ENCODE results near the gene ATP6V1G2. TPM values are rescaled to one million over a fixed set of nuclear protein-coding genes. Genes with fewer than 3 reads are reported as not detected.

Gene ATP6V1G2
- polyA plus RNA-seq, 1 donor = 9.1 TPM

DNA sequence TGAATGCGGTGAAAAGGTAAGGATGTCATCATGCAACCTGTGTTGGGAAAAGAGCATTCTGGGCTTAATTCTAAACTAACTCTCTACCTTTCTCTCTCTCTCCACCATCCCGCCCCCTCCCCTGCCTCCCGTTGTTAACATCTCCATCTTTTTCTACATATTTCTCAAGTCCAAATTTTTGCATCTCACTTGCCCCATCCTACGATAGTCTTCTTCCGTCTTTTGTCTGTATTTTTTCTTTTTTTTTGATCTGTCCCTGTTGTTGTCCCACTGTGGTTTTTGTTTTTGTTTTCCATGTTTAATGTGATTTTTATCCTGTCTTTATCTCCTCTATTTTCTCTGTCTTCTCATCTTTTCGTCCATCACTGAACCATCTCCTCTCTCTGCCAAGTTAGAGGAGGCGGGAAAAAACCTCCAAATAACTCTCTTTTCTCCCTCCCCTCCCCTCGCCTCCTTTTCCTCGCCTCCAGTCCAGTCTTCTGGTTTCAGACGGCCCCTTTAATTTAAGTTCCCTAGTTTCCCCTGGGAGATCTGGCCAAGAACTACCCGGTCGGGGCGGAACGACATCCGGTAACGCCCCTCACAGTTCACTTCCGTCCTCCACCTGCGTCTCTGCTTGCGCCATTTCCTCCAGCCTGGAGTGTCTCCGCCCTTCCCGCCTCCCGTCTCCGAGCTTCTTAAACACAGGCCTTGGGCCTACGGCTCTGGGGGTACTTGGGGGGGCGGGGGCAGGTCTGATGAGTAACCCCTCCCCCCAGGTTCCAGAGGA, 734 bp upstream of the ATP6V1G2 start, which contains the start of gene NFKBIL1:
Gene NFKBIL1, plus strand, starts transcription at position 651 of the 769 bp plus-strand sequence. Its CDS starts 87 bp downstream, at position 738.
- Histone ChIP-seq H3K27me3 (ENCODE audit: control insufficient read depth, insufficient read depth, low read length) (no peaks in the 10 kb centered on the region), H3K4me1 (ENCODE audit: control insufficient read depth, insufficient read depth, low read length) (peaks cover 8% of the 10 kb centered on the region), H3K9me3 (ENCODE audit: control insufficient read depth, low read depth, low read length) (peaks cover 3% of the 10 kb centered on the region), H3K36me3 (ENCODE audit: control insufficient read depth, insufficient read depth, low read length) (peaks cover 14% of the 10 kb centered on the region), H3K4me3 (ENCODE audit: low read length) (peak within 1 kb of the TSS; percentile 50), H3K27ac (ENCODE audit: low read length) (peak within 1 kb of the TSS; percentile 77)
- WGBS (ENCODE audit: insufficient coverage, low lambda C conversion rate) = 1% methylated on average over 7 of the region's 25 CpGs
- peak; percentile 96 to 97 for DNase-seq

DNA sequence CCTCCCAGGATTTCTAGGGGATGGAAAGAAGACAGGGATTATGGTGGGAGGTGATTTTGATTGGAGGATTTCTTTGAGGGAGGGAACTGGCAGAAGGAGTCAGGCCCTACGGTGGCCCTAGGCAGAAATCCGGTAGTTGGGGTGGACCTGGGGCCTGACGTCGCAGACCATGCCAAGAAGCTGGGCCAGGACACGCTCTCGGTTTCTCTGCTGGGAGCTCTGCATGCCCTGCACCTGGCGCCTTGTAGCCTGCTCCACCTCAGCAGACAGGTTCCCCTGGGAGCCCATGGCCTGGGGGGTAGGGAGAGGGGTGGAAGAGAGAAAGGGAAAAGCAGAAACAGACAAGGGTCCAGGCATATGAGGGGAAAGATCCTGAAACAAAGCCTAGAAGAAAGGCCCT, 1.1 kb downstream of the ATP6V1G2 start:
- H3K9me3 ChIP-seq (ENCODE audit: control insufficient read depth, low read depth, low read length) = peaks cover 3% of the 10 kb centered on the region
- no CpG with 5 or more reads among the region's 7 CpGs for WGBS (ENCODE audit: insufficient coverage, low lambda C conversion rate)
- DNase-seq = no peak
- no peak overlapping the region for H3K4me3 ChIP-seq (ENCODE audit: low read length)
- no peak overlapping the region for H3K27ac ChIP-seq (ENCODE audit: low read length)
- H3K36me3 ChIP-seq (ENCODE audit: control insufficient read depth, insufficient read depth, low read length) = peaks cover 7% of the 10 kb centered on the region
- H3K27me3 ChIP-seq (ENCODE audit: control insufficient read depth, insufficient read depth, low read length) = no peaks in the 10 kb centered on the region
- peaks cover 10% of the 10 kb centered on the region for H3K4me1 ChIP-seq (ENCODE audit: control insufficient read depth, insufficient read depth, low read length)

DNA sequence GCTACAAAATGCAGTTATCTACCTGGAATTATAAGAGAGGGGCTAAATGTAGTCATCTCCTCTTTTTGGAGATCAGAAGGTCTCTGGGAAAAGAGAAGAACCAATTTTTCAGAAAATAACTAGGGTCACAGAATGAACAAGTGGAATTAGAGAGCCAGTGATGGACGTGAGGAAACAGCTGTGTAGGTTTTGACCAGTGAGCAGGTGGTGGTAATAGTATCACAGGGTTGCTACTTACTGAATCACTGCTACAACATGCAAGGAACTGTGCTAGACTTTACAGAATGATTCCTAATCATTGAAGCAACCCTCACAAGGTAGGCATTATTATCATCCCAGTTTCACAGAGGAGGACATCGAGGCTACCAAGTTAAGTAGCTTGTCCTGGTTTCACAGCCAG, 1.7 kb downstream of the ATP6V1G2 start:
- Histone ChIP-seq H3K27me3 (ENCODE audit: control insufficient read depth, insufficient read depth, low read length) (no peaks in the 10 kb centered on the region), H3K4me1 (ENCODE audit: control insufficient read depth, insufficient read depth, low read length) (peaks cover 16% of the 10 kb centered on the region), H3K36me3 (ENCODE audit: control insufficient read depth, insufficient read depth, low read length) (peaks cover 11% of the 10 kb centered on the region), H3K9me3 (ENCODE audit: control insufficient read depth, low read depth, low read length) (peaks cover 3% of the 10 kb centered on the region), H3K27ac (ENCODE audit: low read length) (no peak overlapping the region), H3K4me3 (ENCODE audit: low read length) (no peak overlapping the region)
- 75% methylated on average over 1 of the region's 2 CpGs for WGBS (ENCODE audit: insufficient coverage, low lambda C conversion rate)
- DNase-seq = no peak

GRCh38 chr6:31543639-31544038, 2.8 kb downstream of the ATP6V1G2 start:
- 100% methylated on average over 1 of the region's 6 CpGs for WGBS (ENCODE audit: insufficient coverage, low lambda C conversion rate)
- no peak for DNase-seq
- Histone ChIP-seq H3K9me3 (ENCODE audit: control insufficient read depth, low read depth, low read length) (peaks cover 3% of the 10 kb centered on the region), H3K4me1 (ENCODE audit: control insufficient read depth, insufficient read depth, low read length) (peaks cover 23% of the 10 kb centered on the region), H3K4me3 (ENCODE audit: low read length) (no peak overlapping the region), H3K27me3 (ENCODE audit: control insufficient read depth, insufficient read depth, low read length) (no peaks in the 10 kb centered on the region), H3K27ac (ENCODE audit: low read length) (no peak overlapping the region), H3K36me3 (ENCODE audit: control insufficient read depth, insufficient read depth, low read length) (peaks cover 18% of the 10 kb centered on the region)

- H3K36me3 ChIP-seq (ENCODE audit: control insufficient read depth, insufficient read depth, low read length) = peaks cover 31% of the 10 kb centered on the region
- peak within 1 kb of the TSS; percentile 90 for H3K4me3 ChIP-seq (ENCODE audit: low read length)
- 0% methylated on average over 3 of the region's 43 CpGs for WGBS (ENCODE audit: insufficient coverage, low lambda C conversion rate)
- peaks cover 17% of the 10 kb centered on the region for H3K4me1 ChIP-seq (ENCODE audit: control insufficient read depth, insufficient read depth, low read length)
- no peaks in the 10 kb centered on the region for H3K27me3 ChIP-seq (ENCODE audit: control insufficient read depth, insufficient read depth, low read length)
- no peaks in the 10 kb centered on the region for H3K9me3 ChIP-seq (ENCODE audit: control insufficient read depth, low read depth, low read length)
- peak within 1 kb of the TSS; percentile 91 for H3K27ac ChIP-seq (ENCODE audit: low read length)
- DNase-seq = peak; percentile 98 to 99
Measured at GRCh38 chr6:31541658-31542521, 4.5 kb downstream of the ATP6V1G2 start, which contains the start of gene DDX39B. Gene DDX39B, minus strand, starts transcription at chr6:31542003. Its CDS starts 1,471 bp downstream, at chr6:31540532.

- peak; percentile 33 to 67 for DNase-seq
- H3K27ac ChIP-seq (ENCODE audit: low read length) = peak overlapping the region; percentile 91
Measured at GRCh38 chr6:31541059-31541657, 5.2 kb downstream of the ATP6V1G2 start.

DNA sequence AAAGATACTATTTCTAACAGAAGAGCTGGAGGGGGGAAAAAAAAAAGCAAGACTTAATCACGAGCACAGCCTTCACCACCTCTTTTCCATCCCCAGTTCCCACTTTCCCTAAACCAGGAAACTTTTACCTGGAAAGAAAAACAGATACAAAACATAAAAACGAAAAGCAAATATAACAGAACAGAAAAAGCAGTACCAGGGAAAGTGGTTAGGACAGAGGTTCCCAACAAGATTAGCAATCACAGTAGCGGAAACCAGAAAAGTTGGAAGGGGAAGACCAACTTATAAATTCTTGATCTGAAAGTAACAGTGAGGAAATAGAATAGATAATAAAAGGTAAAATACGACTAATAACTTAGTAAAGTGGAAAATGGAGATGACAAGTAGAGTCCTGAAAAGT, 5.8 kb downstream of the ATP6V1G2 start:
- 8% methylated on average over 2 of the region's 4 CpGs for WGBS (ENCODE audit: insufficient coverage, low lambda C conversion rate)
- peaks cover 43% of the 10 kb centered on the region for H3K36me3 ChIP-seq (ENCODE audit: control insufficient read depth, insufficient read depth, low read length)
- no peaks in the 10 kb centered on the region for H3K9me3 ChIP-seq (ENCODE audit: control insufficient read depth, low read depth, low read length)
- no peaks in the 10 kb centered on the region for H3K27me3 ChIP-seq (ENCODE audit: control insufficient read depth, insufficient read depth, low read length)
- peak overlapping the region; percentile 90 for H3K4me3 ChIP-seq (ENCODE audit: low read length)
- peak overlapping the region; percentile 91 for H3K27ac ChIP-seq (ENCODE audit: low read length)
- DNase-seq = no peak
- H3K4me1 ChIP-seq (ENCODE audit: control insufficient read depth, insufficient read depth, low read length) = peaks cover 15% of the 10 kb centered on the region

More at GRCh38 chr6:31541059-31541657, 5.2 kb downstream of the ATP6V1G2 start:
- Histone ChIP-seq H3K9me3 (ENCODE audit: control insufficient read depth, low read depth, low read length) (no peaks in the 10 kb centered on the region), H3K36me3 (ENCODE audit: control insufficient read depth, insufficient read depth, low read length) (peaks cover 38% of the 10 kb centered on the region), H3K27me3 (ENCODE audit: control insufficient read depth, insufficient read depth, low read length) (no peaks in the 10 kb centered on the region), H3K4me3 (ENCODE audit: low read length) (peak overlapping the region; percentile 90), H3K4me1 (ENCODE audit: control insufficient read depth, insufficient read depth, low read length) (peaks cover 15% of the 10 kb centered on the region)
- WGBS (ENCODE audit: insufficient coverage, low lambda C conversion rate) = no CpG with 5 or more reads among the region's 21 CpGs

DNA sequence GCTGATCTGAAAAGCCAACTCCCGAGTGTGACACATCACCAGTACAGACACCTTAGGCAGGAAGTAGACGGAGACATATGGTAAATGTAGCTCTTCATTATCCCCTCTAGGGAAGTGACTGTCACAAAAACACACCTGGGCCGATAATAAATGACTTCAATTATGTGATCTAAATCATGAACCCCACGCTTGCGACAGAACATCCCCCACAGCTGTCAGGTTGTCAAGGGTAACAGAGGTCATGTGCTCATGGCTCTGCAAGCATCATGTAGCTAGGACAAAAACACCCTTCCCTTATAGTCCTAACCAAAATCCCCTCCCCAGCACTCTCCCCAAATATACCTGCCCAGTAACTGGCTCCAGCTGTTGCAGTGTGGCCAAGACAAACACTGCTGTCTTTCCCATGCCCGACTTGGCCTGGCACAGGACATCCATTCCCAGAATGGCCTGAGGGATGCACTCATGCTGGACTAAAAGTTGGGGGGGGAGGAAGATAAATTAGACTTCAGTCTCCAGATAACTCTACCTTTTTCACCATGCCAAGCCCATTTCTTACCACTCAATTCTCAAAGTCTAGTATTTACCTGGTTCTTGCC, 7.5 kb downstream of the ATP6V1G2 start:
- WGBS (ENCODE audit: insufficient coverage, low lambda C conversion rate) = no CpG with 5 or more reads among the region's 6 CpGs
- Histone ChIP-seq H3K27me3 (ENCODE audit: control insufficient read depth, insufficient read depth, low read length) (no peaks in the 10 kb centered on the region), H3K9me3 (ENCODE audit: control insufficient read depth, low read depth, low read length) (no peaks in the 10 kb centered on the region), H3K4me3 (ENCODE audit: low read length) (no peak overlapping the region), H3K36me3 (ENCODE audit: control insufficient read depth, insufficient read depth, low read length) (peaks cover 61% of the 10 kb centered on the region), H3K4me1 (ENCODE audit: control insufficient read depth, insufficient read depth, low read length) (peaks cover 15% of the 10 kb centered on the region), H3K27ac (ENCODE audit: low read length) (no peak overlapping the region)
- DNase-seq = no peak

GRCh38 chr6:31535538-31536324, 10.7 kb downstream of the ATP6V1G2 start:
- peaks cover 15% of the 10 kb centered on the region for H3K4me1 ChIP-seq (ENCODE audit: control insufficient read depth, insufficient read depth, low read length)
- H3K36me3 ChIP-seq (ENCODE audit: control insufficient read depth, insufficient read depth, low read length) = peaks cover 92% of the 10 kb centered on the region
- no peak overlapping the region for H3K4me3 ChIP-seq (ENCODE audit: low read length)
- WGBS (ENCODE audit: insufficient coverage, low lambda C conversion rate) = no CpG with 5 or more reads among the region's 2 CpGs
- H3K27ac ChIP-seq (ENCODE audit: low read length) = no peak overlapping the region
- no peaks in the 10 kb centered on the region for H3K9me3 ChIP-seq (ENCODE audit: control insufficient read depth, low read depth, low read length)
- no peaks in the 10 kb centered on the region for H3K27me3 ChIP-seq (ENCODE audit: control insufficient read depth, insufficient read depth, low read length)
- DNase-seq = no peak

All from large intestine (tissue), 3 donors.